CD4-positive, alpha-beta T cell treated with Interleukin-4 for 1 hour (primary cell): ENCODE results near the gene ACOX3.
"Not testable (repeated sequence)": the region's sequence is repeated elsewhere in the genome, so short reads cannot be mapped to it uniquely, and the experiment has no call there.

Experiments
- DNase-seq, 2 donors: peaks; one replicate each; pipeline ENCODE4 v3.0.0-alpha.2; 2020 to 2022

The ACOX3 gene

DNA sequence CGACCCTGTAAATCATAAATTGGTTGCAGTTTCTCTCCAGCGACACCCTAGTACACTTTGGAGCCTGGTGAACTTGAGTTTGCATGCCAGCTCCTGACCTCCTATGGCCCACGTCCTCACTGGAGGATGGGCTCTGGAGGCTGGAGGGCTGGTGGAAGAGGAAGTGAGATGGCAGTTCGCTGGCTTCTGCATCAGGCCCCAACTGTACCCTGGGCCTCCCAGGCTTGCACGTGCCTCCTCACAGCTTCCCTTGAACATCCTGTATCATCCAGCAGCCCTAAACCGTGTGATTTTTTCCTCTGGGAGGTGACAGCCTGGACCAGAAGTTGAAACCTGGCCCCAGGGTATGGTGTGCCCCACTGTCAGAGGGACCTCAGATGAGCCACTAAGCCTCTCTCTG is 92.5 kb downstream of the ACOX3 start:
- DNase-seq: no peak

DNA sequence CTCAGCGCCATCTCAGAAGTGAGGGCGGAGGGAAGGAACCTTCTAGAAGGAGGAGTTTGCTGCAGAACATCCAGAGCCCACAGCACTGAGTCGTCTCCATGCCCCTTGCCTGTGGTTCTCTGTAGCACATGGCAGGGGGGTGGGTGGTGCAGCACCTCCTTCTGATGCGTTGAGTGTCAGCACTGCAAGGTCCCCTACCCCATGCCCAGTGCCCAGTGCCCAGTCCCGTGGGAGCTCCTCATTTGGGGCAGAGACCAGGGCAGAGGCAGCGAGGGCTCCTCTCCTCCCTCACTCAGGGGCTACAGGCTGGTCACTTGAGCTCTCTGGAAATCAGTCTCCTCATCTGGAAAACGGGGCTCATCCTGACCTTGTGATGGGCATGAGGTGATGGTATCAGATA is 92.9 kb downstream of the ACOX3 start:
- no peak for DNase-seq

DNA sequence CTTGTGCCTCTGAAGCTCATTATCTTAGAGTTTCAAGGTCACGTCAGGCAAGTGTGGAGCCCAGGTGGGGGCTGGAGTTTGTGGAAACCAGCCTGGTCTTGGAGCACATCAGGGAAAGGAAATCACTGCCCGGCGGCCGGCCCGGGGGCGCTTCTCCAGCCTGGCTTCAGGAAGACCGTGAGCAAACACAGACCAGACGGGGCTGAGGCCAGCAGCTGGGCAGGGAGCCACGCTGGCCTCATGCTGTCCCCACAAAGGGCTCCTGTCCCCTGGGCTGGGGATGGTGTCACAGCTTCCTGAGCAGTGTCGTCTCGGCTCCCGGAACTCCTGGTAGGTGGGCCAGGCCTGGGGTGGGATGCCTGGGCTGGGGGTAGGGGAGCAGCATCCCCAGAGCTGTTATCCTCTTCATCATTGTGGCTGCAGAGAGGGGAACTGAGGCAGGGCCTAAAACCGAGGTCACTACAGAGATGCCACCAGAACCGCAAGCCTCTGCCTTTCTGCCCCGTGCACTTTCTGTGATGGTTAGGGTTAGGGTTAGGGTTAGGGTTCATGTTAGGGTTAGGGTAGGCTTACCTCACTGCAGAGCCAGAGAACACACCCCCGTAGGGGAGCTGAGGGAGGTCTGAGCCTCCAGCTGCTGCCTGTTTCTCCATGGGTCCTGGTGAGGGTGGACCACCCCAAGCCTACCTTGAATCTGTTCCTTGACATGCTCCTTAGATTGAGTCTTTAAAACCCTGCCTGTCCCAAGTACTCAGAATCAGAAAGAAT is 93.5 kb downstream of the ACOX3 start:
- no peak for DNase-seq

DNA sequence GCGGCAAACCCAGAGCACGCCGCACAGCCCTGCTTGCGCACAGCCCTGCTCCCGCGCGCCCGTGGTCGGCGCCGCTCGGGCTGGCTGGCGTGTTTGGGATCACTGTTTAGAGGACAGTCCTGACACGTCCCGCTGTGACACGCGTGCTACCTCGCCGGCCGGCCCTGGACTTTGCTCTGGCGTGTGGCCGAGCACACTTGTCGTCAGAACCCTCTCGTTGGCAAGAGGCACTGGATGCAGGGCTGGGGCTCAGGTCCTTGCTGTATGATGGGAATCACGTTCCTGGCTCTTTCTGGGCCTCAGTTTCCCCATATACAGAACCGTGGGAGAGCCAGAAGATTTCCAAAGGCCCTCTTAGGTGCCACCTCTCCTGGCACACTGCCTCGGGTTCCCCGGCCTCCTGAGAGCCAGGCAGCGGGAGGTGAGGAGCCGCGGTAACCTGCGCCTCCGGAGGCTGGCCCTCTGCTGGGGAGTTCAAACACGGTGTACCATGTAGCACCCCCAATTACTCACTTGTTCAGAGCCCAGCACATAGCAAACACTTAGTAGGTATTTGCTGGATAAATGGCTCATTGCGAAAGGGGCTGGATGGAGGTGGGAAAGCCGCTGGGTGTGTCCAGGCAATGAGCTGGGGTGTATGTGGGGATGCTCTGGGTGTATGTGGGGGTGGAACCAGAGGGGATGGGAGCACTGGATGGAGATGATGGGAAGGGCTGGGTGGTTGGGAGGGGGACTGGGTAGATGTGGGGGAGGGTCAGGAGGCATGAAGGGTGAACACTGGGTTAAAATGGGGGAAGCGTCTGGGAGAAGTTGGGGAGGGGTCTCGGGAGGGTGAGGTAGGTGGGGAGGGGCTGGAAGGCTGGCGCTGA is 94.3 kb downstream of the ACOX3 start:
- DNase-seq: no peak

DNA sequence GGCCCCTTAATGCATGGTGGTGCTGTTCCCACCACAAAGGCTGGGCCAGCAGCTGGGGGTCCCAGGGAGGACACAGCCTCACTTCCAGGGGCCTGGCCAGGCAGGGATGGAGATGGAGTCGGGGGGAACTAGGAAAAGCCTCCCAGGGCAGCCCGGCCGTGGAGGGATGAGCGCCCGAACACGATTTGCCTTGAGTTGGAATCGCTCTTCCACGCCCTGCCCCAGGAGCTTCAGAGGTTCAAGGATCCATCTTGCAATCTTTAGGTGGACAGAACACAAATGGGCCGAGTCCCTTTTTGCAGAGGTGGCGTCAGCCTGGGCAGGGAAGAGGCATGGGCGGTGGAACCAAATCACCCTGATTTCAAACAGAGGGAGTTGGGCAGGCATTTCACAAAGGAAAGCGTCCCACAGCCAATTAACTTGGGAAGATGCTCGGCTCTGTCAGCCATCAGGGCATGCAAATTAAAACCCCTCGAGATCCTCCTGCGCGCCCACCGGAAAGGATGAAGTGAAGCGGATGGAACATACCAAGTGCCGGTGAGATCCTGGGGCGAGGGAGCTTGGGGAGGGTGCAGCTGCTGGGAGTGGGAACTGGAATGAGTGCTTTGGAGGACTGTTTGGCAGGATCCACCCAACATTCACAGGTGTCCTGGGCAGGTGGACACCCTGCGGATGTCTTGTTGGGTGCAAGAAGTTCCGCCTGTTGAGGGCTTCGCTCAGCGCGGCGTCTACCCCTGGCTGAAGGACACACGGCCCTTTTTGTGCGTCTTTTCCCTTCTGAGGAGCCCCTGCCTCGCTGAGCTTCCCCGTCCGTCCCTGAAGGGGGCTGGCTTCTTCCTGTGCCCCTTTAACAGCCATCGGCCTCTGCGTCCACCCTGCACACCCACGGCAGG is 95.2 kb downstream of the ACOX3 start:
- DNase-seq: no peak

DNA sequence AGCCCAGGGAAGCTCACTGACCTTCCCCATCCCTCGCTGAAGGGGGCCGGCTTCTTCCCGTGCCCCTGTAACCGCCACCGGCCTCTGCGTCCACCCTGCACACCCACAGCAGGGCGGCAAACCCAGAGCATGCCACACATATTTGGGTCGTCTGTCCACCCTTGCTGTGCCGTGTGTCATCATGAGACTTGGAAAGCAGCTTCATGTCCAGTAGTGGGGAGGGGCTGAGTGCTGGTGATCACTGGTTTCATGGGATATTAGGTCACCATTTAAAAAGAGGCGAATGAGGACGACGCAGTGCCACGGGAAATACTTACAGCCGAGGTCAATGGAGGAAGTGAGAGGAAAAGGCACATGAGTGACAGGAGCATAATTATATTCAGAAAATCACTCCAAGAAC is 96.1 kb downstream of the ACOX3 start:
- DNase-seq: no peak

GRCh38 chr4:8343967-8344331 is 96.6 kb downstream of the ACOX3 start:
- no peak for DNase-seq

DNA sequence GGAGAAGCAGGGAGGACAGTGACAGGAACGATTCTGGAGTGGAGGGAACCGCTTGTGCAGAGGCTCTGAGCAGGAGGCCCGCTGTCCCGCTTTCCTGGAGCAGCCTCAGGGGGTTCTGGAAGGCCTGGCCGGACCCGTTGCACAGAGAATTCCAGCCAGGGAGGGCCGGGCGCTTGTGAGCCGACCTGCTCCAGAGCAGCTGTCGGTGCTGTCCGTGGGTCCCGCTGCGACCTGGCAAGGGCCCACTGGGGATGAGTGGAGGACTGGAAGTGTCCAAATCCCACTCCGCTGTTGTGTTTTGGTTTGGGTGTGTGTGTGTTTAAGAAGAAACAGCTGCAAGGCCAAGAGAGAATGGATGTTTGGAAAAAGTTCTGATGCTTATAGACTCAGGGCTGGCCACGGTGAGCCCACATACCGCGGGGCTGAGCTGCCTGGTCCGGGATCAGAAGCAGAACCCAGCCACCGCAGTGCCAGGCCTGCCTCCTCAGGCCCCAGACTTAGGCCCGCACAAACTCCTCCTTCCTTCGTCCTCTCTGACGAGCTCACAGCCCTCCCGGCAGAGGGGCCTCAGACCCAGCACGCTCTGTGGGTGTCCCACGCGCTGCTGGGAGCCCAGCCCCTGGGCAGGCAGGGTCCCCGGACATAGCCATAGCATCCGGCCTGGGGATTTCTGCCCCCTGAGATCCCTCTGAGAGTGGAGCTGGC is 97.1 kb downstream of the ACOX3 start:
- no peak for DNase-seq

GRCh38 chr4:8342651-8343261 is 97.8 kb downstream of the ACOX3 start:
- no peak for DNase-seq

DNA sequence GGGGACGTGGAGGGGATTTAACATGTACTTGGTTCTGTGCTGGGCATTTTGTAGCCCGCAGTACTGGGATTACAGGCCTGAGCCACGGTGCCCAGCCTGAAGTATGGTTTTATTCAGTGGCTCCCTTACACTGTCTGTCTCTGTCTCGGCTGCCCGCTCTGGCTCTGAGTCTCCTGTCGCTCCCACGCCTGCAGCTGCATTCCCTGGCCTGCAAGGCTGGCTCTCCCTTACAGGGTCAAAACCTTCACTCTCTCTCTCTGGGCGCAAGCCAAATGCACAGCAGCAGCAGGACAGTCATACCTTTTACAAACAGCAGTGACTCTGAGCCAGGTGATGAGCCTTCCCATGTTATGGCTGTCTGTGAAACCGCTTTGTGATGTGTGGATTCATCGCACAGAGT is 98.8 kb downstream of the ACOX3 start:
- no peak for DNase-seq

- DNase-seq: not testable (repeated sequence)
Observed at GRCh38 chr4:8341281-8341680, 99.2 kb downstream of the ACOX3 start.

DNA sequence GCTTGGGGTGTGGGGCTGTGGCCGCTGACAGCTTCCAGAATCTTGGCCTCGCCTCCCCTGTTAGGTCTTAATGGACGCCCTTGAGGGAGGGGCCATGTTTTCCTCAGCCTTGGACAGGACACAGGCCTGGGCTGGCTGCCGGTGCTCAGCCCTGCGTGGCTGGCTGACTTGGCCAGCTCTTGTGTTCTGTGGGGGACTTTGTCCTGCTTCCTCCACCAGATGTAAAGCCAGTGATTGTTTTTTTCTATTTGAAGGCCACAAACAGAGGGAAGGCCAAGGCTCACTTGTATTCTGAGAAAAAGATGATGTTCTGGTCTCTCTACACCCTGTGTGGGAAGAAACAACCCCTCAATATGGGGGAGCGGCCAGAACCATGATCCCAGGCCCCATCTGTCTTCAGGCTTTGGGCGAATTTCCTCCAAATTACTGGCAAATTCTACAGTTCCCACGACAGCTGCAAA is 99.7 kb downstream of the ACOX3 start:
- DNase-seq: no peak

DNA sequence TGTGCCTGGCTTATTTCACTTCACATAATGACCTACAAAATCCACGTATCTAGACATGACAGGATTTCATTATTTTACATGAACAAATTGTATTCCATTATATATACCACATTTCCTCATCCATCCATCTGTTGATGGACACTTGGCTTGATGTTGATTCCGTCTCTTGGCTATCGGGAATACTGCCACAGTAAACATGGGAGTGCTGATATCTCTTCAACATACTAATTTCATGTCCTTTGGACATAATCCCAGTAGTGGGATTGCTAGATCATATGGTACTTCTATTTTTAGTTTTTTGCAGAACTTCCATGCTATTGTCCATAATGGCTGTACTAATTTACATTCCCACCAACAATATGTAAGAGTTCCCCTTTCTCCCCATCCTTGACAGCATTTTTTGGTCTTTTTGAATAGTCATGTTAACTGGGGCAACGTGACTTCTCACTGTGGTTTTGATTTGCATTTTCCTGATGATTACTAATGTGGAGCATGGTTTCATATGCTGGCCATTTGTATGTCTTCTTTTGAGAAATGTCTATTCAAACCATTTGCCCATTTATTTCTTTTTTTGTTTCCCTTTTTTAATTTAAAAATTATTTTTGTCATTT is 102.1 kb downstream of the ACOX3 start:
- no peak for DNase-seq

GRCh38 chr4:8336412-8337075 is 104.0 kb downstream of the ACOX3 start:
- no peak for DNase-seq

GRCh38 chr4:8335848-8336247 is 104.7 kb downstream of the ACOX3 start:
- DNase-seq: no peak

DNA sequence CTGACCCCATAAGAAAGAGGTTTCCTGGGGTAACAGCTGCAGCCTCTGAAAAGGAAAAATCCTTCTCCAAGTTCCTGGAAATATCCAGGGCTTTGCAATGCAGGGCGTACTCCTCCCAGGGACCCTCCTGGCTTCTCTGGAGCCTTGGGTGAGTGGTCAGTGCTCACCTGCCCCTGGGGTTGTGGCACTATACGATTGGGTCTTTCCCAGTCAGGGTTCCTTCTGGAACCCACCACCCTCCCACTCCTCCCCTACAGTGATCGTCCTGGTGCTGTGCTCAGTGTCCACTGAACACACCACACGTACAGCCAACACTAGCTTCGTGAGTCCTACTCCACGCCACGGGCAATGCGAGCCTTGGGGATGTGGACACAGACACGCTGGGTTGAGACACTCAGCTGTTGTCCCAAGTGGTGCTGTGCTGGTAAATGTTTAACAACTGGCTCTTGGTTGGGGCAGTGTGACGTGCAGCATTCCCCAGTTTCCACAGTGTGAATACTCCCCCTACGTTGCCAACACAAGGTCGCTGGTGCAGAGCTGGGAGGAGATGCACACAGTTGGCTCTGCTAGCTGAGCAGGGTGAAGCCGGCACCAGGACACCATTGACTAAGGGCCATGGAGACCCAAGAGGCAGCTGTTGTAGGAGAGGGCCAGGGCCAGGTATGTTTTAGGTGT is 105.6 kb downstream of the ACOX3 start:
- no peak for DNase-seq

DNA sequence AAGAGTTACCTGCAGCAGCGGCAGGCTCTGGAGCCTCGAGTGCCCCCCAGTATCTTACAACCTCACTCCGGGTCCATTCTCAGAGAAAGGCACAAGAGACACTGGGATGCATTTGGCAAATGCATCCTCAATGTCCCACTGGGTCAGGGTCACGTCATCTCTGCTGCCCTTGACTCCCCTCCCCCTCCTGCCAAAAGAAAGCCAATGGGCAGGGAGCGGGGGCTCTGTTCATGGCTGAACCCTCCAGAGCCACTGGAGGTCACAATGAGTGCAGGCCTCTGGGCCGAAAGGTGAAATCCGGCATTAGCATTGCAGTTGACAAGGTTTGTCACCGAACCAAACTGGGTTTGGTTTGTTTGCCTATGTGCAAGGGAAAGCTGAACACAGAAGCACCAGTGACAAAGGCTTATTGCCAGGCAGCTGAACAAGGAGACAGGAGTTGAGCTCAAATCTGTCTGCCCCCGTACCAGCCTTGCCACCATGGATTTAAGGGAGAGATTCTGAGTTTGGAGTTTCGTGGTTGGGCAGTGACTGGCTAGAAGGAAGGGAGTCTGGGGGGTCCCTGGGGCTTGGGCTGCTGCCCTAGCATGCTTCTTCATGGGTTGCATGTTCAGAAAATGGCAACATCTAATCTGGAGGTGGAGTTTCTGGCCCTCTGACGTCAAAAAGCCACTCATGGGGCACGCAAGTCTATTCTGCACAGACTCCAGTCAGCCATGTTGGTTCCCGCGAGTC is 106.6 kb downstream of the ACOX3 start:
- DNase-seq: no peak

- no peak for DNase-seq
Observed at GRCh38 chr4:8332891-8333331, 107.6 kb downstream of the ACOX3 start.

- no peak for DNase-seq
Observed at GRCh38 chr4:8332038-8332857, 108.3 kb downstream of the ACOX3 start.
